ENCODE measurements around the gene PABPC1L.

Gene PABPC1L

GRCh38 chr20:44946271-44946852, 36.5 kb downstream of the PABPC1L start:
- DNase-seq: no peak

GRCh38 chr20:44948107-44948506, 38.2 kb downstream of the PABPC1L start:
- DNase-seq: no peak

- DNase-seq: no peak
Measured at GRCh38 chr20:44948513-44948912, 38.7 kb downstream of the PABPC1L start.

GRCh38 chr20:44950368-44950767, 40.5 kb downstream of the PABPC1L start:
- DNase-seq: no peak

- DNase-seq: no peak
Measured at GRCh38 chr20:44952731-44953130, 42.9 kb downstream of the PABPC1L start.

GRCh38 chr20:44954211-44954610, 44.4 kb downstream of the PABPC1L start:
- DNase-seq: no peak

GRCh38 chr20:44955270-44955669, 45.4 kb downstream of the PABPC1L start:
- no peak for DNase-seq

- DNase-seq: no peak
Measured at GRCh38 chr20:44956410-44956809, 46.5 kb downstream of the PABPC1L start.

GRCh38 chr20:44958276-44958675, 48.4 kb downstream of the PABPC1L start:
- DNase-seq: no peak

- DNase-seq: no peak
Measured at GRCh38 chr20:44959082-44959637, 49.3 kb downstream of the PABPC1L start.

GRCh38 chr20:44959638-44960102, 49.8 kb downstream of the PABPC1L start:
- peak; percentile 30 for DNase-seq

- peak; percentile 94 for DNase-seq
Measured at GRCh38 chr20:44960103-44960852, 50.4 kb downstream of the PABPC1L start, which contains the start of gene TOMM34. Gene TOMM34, minus strand, starts transcription at chr20:44960397. Its CDS starts 64 bp downstream, at chr20:44960333.

- no peak for DNase-seq
Measured at GRCh38 chr20:44961011-44961869, 51.4 kb downstream of the PABPC1L start.

- DNase-seq: no peak
Measured at GRCh38 chr20:44961870-44962267, 52.0 kb downstream of the PABPC1L start.

- no peak for DNase-seq
Measured at GRCh38 chr20:44962483-44962882, 52.6 kb downstream of the PABPC1L start.

- no peak for DNase-seq
Measured at GRCh38 chr20:44963325-44964215, 53.7 kb downstream of the PABPC1L start.

- no peak for DNase-seq
Measured at GRCh38 chr20:44965651-44966029, 55.8 kb downstream of the PABPC1L start.

- peak; percentile 89 for DNase-seq
Measured at GRCh38 chr20:44966030-44966961, 56.4 kb downstream of the PABPC1L start, which contains the start of gene STK4. Gene STK4, plus strand, starts transcription at chr20:44966512. Its CDS starts 57 bp downstream, at chr20:44966569.

- DNase-seq: no peak
Measured at GRCh38 chr20:44967207-44967807, 57.4 kb downstream of the PABPC1L start.

GRCh38 chr20:44969300-44969894, 59.5 kb downstream of the PABPC1L start:
- DNase-seq: no peak
